ENCODE measurements around the gene MYO5C.
A peak's percentile ranks its signal among the peaks of the same experiment; 100 is the strongest.

MYO5C gene

DNA sequence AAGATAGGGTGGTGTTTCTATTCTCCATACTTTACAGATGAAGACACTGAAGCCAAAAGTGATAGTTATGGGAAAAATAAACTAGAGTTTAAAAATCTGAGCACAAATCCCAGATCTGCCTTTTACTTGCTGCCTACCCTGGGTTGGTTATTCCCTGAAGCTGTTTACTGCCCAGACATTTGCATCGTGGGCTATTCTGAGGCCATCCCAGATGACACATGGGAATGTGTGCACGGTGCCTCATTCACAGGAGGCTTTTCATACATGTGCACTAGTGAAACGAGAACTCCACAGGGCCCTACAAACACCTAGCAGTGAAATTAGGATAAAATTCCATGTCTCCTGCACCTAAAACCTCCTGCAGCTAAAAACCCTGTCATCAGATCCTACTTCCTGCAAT is 17.5 kb downstream of the MYO5C start:
- DNase-seq (ENCODE audit: low read depth, low spot score) = no peak

DNA sequence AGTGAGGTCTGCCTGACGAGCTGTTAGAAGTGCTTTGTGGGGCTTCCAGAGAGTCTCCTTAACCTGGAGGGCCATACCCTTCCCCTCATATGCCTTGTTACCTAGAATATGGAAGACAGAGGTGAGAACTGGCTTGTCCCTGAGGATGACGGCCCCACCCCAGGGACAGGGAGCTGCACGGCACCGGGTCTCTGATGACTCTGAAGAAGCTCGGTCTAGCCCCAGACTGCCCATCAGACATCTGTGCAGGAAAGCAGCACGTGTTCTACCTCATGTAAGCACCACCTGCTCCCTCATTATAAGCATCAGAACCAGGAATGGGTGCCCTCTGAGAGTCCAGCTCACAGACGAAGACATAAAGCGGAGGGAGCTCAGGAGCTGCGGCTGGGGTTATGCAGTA is 18.0 kb downstream of the MYO5C start:
- no peak for DNase-seq (ENCODE audit: low read depth, low spot score)

DNA sequence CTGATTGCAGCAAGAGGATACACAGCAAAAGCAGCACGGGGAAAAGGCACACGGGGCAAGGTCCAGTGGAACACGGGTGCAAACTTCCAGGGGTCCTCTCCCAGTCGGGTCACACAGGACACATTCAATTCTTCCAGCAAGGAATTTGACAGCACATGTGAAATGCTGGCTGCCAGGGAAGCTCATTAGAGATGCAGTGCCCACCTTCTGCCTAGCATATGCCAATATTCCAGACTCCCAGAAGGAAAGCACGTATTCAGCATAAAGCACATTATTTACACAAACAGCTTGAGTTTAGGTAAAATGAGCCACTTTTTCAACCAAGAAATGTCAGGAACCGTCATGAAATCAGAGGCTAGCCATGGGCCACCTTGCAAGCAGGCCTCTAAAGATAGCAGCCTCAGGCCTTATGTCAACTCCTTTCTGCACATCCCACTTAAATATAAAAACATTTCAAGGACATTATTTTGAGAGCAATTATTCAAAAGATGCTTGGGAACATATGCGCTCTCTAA is 19.3 kb downstream of the MYO5C start:
- DNase-seq (ENCODE audit: low read depth, low spot score) = no peak

DNA sequence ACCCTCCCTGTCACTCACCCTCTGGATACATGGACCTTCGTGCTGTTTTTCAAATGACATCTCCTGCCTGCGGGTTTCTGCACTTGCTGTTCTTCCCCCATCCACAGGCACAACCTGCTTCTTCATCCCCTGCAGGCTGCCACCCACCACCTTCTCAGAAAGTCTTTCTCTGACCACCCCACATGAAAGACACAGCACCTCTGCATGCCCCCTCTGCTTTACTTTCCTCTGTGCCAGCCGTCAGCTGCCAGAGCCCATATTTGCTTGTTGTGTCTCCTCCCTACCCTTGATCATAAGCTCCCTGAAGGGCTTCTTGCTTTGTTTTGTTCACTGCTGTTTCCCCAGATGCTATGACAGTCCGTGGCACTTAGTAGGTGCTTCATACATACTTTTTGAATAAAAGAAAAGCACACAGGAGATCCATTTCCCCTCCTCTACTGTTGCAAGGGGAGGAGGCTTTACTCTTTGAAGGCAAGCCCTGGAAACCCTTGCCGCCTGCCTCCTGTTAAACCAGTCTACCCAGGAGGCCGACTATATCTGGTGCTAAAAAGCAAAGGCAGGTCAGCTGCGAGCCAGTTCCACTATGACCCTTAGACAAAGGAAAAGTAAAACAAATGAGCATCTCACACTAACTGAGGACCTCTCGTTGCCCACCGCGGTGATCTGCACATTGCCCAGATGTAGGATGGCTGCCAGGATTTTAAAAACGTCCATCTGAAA is 31.9 kb downstream of the MYO5C start:
- no peak for DNase-seq (ENCODE audit: low read depth, low spot score)

DNA sequence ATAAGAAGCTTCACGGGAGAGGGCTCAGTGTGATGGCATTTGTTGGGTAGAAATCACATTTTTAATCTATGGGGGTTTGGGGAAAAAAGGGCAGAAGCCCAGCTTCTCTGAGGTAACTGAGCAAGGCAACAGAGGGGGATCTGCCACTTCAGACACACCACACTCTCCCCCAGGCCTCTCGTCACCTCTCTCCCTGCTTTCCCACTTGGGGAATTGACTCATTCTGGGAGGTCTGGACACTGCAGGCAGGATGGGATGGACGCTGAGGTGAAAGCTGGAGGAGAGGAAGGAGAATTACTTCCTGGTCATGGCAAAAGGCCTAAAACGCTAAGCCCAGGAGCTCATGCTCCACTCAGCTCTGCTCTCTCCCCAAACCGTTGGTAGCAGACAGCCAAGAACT is 33.2 kb downstream of the MYO5C start:
- no peak for DNase-seq (ENCODE audit: low read depth, low spot score)

DNA sequence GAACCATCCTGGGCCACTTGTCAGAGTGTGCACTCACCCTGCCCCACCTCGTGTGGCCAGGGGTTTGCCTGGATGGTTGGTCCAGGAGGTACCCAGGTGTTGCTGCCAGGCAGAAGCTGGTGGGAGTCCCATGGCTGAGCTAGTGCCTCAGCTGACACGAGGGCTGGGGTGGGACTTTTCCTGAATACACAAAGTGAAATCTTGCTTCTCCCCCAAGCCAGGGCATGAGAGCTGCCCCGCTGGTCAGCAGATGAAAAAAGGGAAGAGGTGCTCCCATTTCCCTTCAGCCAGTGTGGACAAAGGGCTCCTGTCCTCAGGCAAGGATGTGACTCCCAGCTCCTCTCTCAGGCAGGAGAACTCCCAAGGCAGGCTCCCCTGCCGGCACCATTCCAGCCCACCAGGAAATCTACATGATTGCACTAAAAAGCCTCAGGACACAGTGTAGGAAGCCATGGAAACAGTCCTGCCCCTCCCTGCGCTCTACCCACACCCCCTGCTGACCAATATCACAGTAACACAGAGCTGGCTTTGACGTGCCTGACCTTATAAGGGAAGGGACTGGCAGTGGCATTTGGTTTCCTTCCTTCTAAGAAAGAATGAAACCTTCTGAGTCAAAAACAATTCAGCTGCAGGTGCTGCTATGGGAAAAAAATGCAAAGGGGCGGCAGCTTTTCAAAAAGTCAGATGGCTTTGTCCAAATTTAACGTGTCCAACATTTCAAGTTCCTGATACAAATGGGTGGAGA is 33.9 kb downstream of the MYO5C start:
- DNase-seq (ENCODE audit: low read depth, low spot score) = peak; percentile 43

DNA sequence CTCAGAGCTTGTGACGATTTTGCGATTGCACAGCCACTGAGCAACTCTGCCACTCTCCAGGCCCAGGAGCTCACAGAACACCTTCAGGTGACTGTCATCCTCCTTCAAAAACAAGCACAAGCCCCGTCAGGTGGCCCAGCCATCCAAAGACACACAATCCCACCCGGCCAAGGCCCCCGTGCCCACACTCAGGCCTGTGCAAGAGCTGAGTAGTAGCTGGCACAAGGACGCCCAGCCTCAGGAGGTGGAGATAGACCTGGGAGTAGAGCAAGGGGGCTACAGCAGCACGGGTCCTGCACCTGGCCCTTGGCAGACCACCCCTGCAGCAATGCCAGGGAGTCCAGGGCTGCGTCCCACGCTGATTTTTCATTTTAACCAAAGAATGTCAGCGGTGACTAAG is 34.6 kb downstream of the MYO5C start:
- DNase-seq (ENCODE audit: low read depth, low spot score) = no peak

DNA sequence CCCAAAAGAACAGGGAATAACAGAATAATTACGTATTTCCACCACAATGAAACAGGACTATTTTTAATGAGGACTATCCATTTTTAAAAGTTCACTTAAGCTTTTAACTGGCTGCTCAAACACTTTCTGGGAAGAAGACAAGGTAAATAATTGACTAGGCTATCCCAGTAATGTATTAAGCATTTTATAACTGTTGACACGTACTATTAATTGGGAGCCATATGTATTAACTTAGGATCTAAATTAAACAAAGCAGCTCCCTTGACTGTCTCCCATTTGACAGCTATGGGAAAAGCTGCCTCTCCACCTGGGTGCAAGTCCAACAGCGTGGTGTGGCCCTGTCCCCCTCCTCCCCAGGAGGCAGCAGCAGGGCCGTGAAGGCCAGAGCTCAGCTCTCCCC is 36.1 kb downstream of the MYO5C start:
- no peak for DNase-seq (ENCODE audit: low read depth, low spot score)

DNA sequence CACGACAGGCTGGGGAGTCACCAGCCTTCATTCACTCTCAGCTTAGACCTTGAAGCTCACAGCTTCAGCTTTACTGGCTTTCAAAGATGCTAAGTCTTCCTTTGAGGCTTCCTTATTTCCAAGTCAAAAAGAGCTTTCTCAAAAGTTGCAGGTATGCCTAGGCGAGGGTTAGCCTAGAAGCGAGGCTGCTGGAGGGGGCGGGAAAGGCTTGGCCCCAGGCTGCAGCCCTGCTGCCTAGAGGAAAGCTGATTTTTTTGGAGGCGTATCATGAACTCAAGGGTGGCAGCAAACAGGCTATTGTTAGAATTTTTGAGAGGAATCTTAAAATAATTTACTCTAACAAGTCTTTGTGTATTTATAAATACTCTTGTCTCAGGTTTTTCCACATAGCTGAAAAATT is 37.1 kb downstream of the MYO5C start:
- DNase-seq (ENCODE audit: low read depth, low spot score) = no peak

DNA sequence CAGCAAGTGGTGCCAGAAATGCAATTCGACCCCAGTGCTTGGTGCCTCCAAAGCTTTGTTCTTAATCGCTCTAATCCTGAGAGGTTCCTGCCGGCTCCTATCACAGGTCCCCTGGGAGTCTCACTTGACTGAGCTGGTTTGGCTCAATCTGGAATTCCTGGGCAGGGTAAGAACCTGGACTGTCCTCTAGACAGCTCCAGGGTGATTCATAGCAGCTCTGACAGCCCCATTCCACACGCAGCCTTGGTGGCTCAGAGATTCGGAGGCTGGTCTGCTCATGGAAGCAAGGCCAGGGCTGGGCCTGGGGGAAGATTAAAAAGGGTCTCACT is 37.9 kb downstream of the MYO5C start:
- DNase-seq (ENCODE audit: low read depth, low spot score) = no peak

DNA sequence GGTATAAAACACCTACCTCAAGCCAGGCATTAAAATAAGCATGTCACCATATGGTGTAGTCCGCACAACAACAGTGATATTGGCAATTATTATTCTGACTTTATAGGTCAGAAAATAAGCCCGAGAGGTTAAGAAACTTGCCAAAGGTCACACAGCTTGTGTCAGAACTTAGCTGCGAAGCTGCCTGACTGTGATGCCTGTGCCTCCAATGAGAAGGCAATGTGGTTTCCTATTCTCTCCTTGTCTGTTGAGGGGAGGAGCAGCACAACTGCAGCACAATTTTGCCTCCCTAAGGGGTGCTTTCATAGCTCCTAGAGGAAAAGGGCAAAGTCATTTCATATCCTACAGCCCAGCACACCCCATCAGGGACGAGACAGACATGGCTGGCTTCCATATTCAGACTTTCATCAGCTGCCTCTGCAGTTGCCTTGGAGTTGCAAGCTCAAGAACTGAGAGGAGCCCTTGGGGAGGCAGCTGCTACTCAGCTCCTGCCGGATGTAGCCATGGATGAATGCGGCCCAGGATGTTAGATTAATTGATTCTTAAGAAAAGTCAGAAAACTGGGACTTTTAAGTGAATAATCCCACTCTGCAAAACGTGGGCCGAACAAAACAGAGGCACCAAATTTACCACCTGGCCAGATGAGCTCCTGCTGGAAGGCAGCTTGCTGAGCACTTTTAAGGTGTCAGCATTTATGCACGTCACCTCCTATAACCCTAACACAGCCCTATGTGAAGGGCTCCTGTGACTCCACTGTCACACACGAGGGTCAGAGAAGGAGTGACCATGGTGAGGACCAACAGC is 38.5 kb downstream of the MYO5C start:
- no peak for DNase-seq (ENCODE audit: low read depth, low spot score)

DNA sequence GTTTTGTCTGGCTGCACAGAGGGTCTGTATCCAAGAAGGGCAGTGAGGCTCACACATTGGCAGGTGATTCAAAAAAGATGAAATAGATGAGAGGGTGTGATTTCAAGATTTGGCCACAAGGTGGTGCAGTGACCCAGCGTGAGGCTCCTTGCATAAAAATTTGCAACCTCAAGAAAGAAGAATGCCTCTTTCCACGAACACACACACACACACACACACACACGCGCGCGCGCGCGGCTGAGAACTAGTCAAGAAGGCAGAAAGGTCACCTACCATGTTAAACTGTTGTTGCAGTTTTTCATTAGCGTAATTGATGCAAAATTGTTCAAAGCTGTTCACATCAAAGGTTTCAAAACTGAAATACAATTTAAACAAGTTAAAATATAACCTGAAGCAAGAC is 39.2 kb downstream of the MYO5C start:
- peak; percentile 71 for DNase-seq (ENCODE audit: low read depth, low spot score)

DNA sequence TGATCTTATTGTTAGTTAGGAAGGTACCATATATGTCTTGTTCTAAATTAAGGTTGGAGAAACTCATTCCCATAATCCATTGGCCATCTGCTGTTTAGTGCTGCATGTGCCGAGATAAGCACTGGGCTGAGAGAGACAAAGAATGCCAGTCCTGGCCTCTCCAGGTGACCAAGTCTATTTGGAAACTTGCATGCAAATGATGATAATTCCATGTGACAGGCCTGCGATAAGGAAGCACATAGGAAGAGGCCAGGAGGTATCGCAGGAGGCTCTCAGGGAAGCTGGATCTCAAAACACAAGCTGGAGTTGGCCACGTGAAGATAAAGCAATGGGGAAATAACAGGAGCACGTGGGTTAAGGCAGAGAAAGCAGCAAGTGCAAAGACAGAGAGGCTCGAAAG is 39.7 kb downstream of the MYO5C start:
- no peak for DNase-seq (ENCODE audit: low read depth, low spot score)

DNA sequence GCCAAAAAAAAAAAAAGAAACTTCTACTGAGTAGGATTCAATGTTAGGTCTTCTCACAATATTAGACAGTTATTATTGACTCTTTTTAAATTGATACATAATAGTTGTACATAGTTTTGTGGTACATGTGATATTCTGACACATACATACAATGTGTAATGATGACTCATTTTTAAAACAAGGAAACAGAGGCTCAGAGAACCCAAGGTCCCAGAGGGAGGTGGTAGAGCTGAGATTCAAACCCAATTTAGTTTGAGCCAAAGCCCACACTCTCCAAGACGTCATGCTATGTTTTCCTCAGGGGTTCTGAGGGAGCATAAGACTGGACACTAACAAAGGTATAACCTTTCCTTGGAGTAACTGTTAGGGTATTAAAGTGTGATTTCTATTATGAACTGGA is 40.6 kb downstream of the MYO5C start:
- peak; percentile 65 for DNase-seq (ENCODE audit: low read depth, low spot score)

DNA sequence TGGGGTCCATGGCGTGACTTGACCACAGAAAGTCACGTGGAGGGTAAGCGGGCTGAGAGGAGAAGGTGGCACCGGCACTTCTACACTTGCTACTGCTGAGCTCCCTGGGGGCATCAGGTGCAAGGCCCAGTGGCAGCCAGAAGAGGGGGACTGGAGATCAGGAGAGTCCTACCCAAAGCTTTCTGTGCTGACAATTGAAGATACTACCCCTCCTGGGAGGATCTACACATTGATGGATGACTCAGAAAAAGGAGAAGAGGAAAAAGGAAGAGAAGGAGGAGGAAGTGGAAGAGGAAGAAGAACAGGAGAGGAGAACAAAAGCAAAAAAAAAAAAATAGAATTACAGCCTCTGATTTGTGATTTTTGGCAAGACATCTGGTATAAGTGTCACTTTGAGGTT is 41.2 kb downstream of the MYO5C start:
- no peak for DNase-seq (ENCODE audit: low read depth, low spot score)

DNA sequence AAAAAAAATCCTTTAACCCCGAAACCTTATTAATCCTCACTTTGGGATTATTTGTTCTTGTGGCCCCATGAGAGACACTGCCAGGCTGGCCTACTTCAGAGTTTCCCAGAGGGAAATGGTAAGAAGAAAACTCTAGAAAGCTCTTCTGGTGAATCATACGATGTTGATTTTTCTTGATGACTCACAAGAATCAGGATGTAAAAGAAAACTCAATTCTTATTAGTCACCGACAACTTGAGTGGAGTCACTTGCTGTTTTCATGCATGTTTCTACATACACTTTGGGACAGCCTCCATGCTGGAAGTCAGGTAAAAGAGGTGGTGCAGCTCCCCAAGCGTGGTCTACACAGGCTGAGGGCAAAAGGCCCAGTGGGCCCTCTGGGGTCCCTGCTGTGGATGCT is 42.8 kb downstream of the MYO5C start:
- DNase-seq (ENCODE audit: low read depth, low spot score) = peak; percentile 82

DNA sequence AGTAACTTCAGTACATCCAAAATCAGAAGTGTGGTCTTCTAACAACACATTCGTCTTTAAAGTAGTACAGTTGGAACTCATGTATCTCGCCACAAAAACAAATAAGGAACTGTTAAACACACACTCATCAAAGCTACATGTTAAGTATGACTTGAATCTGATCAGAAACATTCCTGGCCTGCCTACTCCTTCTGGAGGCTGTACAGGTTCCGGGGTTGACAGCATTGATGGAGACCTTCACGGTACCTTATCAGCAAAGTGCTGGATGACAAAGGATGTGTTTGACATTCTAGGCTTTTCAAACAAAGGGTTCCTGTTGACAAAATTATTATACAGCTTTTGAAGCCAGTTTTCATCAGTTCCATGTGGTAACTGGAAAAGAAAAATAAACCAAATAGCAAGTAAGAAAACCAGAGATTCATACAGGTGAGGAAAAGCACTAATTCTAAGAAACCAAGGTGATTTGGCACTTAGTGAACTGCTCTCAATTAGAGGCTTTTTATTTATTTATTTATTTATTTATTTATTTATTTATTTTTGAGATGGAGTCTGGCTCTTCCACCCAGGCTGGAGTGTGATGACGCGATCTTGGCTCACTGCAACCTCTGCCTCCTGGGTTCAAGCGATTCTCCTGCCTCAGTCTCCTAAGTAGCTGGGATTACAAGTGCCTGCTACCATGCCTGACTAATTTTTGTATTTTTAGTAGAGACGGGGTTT is 44.3 kb downstream of the MYO5C start:
- DNase-seq (ENCODE audit: low read depth, low spot score) = no peak

DNA sequence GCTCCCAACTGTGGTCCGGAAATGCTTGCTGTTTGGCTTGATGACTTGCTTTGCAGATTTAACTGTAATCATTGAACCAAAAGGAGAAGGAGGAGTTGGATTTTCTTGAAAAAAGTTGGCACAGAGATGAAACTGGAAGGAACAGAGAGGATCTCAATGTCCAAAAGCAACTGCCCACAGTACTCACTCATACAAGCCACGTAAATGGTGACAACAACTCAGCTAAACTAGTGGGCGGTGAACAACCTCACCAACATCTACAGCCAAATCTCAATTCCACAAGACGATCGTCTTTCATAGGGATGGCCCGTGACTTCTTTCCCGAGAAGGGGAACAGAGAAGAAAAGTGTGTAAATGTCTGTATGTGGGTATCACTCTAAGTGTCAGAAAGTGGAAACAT is 48.1 kb downstream of the MYO5C start:
- no peak for DNase-seq (ENCODE audit: low read depth, low spot score)

DNA sequence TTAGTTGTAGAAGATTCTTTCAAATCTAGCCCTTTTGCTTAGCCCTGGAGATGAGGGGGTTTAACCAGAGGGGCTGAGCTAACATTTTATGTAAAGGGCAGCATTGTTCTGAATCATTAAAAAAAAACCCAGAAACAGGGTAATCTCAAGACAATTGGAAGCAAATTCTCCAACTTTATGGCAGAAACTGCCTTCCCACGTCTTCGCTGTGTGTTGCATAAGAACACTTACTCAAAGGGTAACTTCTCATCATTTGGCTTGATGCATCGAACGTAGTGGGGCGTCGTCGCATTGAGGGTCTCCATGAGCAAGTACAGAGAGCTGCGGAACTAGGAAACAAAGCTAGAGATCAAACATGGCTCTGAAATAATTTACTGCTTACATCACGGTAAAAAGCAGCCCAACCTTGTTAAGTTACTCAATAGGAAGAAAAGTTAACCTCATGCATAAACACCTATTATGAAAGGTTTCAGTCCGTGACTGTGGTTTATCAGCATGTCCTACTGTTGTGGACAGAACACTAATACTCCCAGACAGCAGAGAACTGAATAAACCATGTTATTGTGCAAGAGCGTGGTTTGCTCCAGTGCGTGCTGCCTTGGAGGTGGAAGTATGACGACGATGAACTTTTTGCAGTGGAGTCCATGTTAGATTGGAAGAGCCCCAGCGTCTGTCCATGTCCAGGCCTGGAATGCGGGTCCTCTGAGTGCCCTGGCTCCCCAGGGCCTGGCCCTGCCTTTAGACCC is 48.7 kb downstream of the MYO5C start:
- DNase-seq (ENCODE audit: low read depth, low spot score) = no peak

DNA sequence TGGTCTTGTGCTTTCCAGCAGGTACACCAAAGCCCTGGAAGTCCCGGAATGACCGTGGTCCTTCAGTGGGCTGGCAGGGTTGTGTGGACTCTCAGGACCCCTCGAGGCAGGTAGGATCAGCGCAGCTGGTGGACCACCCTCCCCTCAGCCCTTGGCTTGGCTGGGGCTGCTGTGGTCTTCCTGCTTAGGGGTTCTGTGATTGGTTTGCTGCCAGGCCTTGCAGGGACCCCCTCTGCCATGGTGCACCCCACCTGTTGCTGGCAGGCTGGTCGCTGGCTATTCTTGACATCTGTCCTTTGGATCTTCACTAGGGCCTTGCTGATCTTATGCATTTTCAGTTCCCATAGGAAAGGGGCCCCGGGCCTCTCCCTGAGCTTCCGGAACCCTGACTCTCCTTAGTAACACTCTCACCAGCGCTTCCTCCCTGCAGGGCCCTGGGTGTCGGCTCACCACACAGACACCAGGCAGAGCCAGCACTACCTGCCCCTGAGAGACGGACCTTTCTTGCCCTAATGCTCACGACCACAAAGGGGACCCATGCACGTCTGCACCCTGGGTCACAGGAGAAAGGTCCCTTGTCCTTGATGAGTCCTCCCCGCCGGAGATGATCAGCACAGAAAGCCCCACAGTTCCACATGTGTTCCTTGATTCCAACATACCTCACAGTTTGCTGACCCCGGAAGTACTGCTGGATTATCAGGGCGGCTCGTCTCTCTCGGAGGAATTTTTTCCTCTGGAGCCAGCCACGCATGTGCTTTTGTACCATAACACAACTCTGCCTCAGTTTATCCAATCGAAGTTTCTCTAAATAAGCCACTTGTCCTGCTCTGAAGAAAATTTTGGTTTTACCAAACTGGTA is 51.7 kb downstream of the MYO5C start:
- no peak for DNase-seq (ENCODE audit: low read depth, low spot score)
